HG03432 (cell line): ENCODE data around the gene PCBP3.
"Not testable (repeated sequence)": the region's sequence is repeated elsewhere in the genome, so short reads cannot be mapped to it uniquely, and the experiment has no call there.

ENCODE experiments used
- ATAC-seq: cut with Tn5 transposase; IDR thresholded peaks from one replicate; pipeline ENCODE4 v1.9.1; 2021; ENCODE audit warnings: mild to moderate bottlenecking, moderate library complexity; ENCODE audit not compliant: unreplicated experiment

PCBP3 gene

DNA sequence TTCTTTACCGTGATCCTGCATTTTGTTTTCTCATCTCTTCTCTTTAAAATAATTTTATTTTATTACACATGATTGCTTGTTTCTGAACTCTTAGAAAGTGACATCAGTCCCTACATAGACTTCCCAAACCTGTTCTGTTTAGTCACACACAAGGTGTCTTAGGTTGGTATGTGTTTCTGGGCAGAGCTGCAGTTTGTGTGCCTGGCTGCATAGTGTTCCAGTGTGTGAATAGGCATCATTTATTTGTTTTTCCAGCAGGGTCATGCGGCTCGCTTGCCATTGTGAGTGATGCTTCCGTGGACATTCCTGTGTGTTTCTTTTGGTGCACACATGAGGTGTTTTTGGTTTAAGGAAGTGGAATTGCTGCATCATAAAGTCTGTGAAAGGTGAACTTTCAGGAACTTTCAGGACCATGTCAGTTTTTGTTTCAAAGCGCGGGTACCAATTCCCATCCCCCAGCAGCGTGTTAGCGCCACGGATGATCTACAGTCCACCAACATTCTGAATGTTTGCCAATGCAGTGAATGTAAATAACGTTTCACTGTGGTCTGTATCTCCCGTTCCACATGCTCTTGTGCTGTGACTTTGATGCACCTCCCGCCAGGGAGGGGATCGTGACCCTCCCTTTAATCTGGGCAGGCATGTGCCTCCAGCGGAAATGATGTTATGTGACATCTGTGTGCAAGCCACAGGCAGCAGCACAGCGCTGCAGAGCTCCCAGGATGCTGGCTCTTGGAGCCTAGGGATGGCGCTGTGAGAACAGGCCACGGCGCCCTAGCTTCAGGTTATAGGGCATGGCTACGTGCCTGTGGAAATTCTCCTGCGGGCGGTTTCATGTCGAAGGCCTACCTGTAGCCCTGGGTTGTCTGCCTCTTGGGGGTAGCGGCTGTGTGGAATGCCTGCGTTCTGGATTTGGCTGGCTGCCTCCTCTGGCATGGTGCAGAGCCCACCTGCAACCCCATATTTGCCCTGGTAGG is 193.5 kb downstream of the PCBP3 start:
- no peak for ATAC-seq

DNA sequence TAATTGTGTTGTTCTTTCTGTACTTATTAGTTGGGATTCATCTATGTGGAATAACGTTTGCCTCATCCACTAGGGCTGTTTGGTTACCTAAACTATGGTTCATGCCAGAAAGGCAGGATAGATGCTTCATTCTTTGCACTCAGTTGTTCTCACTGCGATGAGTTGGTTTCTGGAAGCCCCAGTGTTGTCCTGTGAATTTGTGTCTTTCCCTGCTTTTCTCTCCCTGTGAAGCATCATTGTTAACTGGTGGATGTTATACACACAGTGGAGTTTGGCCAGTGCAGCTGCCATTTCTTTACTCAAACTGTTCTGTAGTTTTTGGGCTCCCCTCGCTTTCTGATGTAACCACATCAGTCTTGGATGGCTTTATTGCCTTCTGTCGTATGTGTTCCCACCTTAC is 194.4 kb downstream of the PCBP3 start:
- ATAC-seq, result no peak

DNA sequence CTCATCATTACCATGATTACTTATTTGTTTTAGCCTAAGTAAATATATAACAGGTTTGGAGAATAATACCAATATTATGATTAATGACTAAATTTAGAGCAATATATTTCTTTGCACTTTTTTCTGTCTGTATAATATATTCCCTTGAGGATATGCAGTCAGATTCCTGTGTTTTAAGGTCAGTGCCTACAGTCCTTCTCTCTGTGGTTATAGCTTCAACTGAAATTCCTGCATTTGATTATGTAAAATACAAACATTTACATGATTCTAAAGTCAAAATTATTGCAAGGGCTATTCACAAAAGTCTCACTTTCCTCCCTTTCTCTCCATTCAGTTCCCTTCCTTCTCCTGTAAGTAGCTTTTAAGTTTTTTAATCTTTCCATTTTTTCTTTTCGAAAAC is 195.1 kb downstream of the PCBP3 start:
- ATAC-seq, result no peak

DNA sequence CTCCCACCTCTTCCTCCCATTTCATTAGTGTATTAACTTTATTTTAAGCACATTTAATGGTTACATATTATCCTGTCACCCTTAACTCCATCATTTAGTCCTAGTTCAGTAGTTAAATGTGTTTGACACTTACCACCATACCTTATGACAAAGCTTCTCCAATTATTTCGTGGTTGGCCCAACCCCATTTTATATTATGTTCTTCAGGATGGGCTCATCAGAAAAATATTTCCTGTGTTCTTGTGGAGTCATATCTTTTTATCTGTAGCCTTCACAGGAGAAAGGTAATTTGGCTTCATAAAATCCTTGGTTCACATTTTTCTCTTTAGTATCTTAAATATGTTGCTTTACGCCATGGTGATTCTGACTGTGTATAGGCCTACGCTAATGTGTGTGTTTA is 195.7 kb downstream of the PCBP3 start:
- no peak for ATAC-seq

DNA sequence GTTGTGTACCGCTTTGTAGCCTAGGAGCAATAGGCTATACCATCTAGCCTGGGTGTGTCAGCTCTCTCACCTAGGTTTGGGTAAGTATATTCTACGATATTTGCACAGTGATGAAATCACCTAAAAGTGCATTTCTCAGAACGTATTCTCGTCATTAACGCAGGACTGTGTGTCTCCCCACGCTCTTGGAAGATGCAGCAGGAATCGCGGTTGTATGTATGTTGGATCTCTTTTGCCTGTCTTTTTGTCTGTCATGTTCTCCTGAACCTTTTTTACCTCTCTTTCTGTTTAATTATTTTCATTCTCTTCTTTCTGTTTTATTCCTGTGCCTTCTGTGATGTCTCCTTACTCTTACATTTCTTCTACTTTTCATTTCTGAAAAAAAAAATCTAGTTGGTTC is 197.5 kb downstream of the PCBP3 start:
- ATAC-seq, result no peak

DNA sequence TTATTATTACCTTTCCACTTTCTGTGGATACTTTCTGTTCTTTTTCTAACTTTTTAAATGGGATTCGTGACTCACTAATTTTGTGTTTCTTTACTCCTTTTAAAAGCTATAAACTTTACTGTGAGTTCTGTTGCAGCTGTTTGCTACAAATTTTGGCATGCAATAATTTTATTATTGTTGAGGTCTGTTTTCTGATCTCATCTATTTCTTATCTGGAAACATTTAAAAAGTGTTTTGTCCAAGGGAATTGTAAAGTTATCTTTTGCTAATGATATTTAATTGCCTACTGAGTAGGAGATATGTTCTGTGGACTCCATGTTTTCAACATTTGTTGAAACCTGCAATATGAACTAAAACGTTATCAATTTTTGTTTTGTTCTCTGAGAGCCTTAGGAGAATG is 199.9 kb downstream of the PCBP3 start:
- ATAC-seq, result no peak

DNA sequence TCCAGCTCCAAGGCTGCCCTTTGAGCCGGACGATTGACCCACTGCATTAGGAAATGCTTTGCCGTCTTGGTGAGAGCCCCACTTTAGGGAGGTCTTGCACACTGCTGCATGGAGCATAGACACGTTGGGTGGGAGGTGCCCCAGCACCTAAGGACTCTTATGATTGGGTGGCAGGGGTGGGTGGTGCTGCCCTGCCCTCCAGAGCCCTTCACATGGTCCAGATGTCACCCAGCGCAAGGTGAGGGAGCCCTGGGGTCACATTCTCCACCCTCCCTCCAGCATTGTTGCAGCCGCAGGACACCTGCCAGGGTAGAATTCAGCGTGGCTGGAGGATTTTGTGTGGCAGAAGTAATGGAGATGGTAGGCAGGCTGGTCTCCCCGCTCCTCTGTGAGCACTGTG is 200.7 kb downstream of the PCBP3 start:
- ATAC-seq, result no peak

DNA sequence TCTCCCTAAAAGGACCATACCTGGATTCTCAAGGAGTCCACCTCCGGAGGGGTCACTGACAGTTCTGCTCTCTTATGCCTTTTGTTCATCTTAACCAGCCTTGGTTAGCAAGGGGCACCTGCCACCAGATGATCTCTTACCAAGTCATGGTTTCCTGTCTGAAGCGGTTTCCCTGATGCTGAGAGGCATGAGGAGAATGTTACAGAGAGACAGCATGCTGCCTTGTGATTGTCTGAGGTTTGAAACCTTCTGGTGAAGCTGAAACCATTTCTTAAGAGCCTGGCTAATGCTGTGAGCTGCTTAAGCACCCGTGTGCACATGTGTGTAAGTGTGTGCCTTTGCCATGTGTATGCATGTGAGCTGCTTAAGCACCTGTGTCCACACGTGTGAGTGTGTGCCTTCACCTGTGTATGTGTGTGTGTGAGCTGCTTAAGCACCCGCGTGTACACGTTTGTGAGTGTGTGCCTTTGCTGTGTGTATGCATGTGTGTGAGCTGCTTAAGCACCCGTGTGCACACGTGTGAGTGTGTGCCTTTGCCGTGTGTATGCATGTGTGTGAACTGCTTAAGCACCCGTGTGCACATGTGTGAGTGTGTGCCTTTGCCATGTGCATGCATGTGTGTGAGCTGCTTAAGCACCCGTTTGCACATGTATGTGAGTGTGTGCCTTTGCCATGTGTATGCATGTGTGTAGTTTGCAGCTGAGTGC is 201.7 kb downstream of the PCBP3 start:
- ATAC-seq, result no peak

DNA sequence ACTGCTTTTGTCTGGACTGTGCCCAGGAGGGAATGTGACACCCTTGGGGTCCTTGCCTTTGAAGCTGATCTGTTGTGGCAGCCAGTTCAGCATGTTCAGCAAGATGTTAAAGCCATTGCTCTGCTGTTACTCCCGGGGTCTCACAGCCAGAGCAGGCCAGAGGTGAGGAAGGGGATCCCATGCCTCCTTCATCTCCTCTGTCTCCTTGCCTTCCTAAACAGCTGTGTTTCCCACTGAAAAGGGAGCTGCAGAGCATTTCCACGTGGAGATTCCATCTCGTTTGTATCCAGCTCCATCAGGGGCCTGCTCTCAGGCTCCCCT is 202.2 kb downstream of the PCBP3 start:
- ATAC-seq, result no peak

DNA sequence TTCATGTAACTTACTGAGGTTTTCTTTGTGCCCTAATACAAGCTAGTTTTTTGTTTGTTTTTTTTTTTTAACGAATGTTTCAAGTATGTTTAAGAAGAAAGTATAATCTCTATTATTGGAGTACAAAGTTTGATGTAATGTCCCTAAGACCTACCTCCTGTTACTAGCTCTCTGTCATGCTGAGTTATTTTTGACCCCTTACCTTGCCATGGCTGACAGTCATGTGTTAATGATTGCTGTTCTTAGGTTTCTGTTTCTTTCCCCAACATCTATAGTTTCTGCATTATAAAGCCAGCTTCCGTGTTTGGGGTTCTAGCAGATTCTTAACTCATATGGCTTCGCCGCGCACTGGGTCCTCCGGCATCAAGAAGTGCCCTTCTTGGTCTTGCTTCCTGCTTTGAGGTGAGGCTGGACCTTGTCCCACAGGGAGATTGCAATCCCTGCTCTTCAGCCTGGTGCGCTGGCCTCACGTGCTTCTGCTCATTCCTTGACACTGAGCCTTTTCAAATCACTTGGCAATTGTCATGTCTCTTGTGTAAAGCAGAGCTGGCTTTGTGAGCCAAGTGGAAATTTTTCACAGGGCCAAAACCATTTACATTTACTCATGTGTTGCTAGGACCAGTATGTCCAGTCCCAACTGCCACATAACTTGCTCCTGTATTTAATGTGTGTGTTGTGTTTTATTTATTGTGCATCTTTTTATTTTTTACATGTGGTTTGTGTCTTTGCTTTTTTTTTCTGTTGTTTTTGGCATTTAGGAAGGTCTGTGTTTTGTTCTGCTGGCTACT is 203.0 kb downstream of the PCBP3 start:
- no peak for ATAC-seq

DNA sequence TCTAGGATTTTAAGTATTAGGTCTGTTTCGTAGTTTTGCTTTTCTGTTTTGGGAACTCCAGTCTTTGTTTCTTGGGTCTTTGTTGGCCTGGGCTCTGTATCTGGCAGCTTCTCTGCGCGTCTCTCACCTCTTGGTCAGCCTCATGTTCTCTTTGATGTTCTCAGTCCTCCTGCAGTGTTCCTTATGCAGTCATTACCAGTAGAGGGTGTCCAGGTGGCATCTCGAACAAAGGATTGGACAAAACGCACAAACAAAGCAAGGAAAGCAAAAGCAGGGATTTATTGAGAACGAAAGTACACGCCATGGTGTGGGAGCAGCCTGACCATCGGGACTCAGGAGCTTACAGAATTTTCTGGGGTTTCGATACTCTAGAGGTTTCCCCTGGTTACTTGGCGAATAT is 204.3 kb downstream of the PCBP3 start:
- no peak for ATAC-seq

DNA sequence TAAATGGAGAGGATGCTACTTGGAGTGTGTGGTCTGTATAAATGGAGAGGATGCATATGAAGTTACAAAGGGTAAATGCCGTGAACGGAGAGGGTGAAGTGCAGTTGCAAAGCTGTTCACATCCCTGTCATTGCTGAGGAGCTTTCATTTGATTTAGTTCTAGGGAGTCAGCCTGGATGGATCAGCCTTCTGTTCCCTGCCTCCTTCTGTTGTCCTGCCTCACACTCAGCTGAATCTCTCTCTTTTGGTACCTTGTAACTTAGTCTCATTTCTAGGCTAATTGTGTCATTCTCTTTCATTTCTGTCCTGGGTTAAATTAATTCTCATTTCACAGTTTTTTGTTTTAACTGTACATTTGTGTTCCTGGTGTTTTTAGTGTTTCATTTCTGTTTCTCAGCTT is 204.8 kb downstream of the PCBP3 start:
- no peak for ATAC-seq

DNA sequence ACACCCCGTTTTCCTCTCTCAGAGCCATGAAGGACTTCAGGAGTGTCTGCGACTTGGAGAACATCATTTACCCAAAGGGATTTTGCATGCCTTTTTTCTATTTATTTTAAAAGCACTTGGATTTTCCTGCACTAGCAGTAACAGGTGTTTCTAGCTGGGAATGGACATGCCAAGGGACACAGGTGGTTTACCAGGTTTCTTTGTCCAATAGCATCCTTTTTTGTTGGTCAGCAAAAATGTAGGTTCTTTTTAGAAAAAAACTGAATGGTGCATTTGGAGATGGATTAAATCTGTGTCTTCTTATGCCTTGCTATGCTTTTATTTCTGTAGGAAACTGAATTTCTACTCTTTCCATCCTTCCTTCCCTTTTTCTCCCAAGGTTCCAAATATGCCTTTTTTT is 205.3 kb downstream of the PCBP3 start:
- no peak for ATAC-seq

DNA sequence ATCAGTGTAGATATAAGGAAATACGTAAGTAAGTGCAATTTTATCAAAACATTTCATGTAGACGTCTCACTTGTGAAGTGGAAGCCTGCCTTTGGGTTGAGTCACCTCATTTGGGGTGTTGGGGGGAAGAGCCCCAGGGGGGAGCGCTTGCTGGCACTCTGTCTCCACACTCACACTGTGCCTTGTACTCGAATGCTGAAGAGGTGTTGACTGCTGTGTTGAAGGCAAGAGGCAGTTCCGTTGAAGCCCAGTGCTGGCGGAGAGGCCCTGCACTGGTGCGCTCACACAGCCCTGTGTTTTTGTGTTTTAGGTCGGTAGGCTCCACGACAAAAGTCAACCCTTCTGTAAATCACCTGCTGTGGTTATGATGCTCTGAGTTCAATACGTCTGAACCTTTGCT is 206.1 kb downstream of the PCBP3 start:
- ATAC-seq, result no peak

DNA sequence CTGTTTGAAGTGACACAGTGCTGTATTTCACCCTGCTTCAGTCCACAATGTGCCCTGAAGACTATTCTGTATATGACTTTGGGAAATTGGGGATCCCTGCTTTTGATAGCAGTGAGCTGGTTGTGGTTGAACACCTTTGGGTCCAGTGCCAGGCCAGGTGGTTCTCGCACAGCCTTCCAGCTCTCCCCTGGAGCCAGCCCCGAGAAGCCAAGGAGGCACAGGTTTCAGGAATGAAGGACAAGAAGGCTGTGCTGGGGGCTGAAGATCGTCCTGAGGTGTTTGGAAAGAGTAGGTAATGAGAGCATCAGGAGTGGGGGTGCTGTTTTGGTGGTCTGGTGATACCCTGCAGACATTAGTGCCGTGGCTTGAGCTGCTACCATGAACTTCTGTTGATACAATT is 206.7 kb downstream of the PCBP3 start:
- ATAC-seq, result no peak

DNA sequence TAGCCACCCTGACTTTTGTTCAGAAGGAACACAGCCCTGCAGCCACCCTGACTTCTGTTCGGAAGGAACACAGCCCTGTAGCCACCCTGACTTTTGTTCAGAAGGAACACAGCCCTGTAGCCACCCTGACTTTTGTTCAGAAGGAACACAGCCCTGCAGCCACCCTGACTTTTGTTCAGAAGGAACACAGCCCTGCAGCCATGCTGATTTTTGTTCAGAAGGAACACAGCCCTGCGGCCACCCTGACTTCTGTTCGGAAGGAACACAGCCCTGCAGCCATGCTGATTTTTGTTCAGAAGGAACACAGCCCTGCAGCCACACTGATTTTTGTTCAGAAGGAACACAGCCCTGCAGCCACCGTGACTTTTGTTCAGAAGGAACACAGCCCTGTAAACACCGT is 208.9 kb downstream of the PCBP3 start:
- ATAC-seq, result not testable (repeated sequence)

DNA sequence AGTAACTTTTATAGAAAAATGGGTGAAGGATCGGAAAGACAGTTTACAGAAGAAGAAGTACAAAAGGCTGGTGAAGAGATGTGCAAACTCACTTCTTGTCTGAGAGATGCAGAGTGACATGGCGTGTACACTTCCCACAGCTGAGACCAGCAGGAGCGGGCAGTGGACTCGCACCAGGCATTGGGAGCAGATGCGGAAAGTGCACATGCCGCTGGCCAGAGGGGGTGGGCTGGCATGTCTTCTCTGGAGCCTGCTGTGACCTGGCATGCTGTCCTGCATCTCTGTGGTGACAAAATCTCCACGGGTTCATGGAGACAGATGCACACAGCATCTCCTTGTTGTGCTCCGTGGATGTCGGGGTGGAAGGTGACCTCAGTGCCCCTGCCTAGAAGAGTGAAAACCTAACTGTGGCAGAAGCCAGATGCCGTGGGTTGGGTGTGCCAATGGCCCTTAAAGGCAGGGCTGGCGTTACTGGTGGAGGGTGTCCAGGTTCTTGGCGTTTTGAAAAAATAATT is 209.4 kb downstream of the PCBP3 start:
- no peak for ATAC-seq

DNA sequence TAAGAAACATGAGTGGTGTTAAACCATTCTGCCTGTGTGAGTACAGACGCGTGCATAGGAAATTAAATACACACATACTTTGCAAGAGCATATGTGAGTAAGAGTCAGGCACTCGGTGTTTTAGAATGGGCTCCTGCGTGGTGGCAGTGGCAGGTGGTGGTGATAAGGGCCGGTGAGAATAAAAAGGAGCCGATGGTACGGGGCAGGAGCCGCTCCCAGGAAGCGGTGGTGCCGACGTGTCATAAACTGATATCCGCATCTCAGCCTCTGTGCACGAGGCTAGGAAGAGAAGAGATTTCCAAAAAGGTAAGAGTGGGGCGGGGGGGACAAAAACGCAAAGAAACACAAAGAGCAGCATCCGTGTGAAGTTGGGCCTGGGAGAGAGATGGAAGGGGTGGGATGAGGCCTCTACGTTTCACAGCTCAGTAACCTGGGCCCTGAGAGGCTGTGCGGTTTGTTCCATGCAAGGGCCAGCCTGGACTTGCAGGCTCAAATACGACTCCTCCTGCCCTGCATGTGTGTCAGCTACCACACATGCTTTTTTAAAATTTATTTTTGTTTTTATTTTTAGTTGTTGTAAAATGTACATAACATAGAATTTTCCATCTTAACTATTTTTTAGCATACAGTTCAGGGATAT is 210.3 kb downstream of the PCBP3 start:
- ATAC-seq, result no peak

DNA sequence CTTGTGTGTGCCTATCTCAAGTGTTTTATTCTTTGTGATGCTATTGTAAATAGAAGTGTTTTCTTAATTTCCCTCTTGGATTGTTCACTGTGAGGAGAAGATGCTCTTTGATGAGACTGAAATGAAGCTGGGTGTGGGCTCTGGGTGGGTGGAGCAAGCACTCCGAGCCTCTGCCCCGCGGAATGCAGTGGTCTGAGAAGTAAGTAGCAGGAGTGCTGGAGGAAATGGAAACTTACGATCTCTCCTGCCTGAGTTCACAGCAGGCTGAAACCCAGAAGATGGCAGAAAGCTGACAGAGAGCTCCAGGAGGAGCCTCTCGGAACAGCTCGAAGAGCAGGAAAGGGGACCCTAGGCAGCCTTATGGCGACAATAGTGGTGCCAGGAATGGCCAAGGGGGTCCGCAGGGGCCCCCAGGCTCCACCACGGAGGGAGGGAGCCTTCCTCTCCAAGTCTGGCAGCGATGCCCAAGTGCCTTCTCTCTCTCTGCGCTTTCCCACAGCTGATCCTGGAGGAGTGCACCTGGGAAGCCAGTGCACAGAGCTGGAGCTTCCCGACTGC is 211.2 kb downstream of the PCBP3 start:
- no peak for ATAC-seq

DNA sequence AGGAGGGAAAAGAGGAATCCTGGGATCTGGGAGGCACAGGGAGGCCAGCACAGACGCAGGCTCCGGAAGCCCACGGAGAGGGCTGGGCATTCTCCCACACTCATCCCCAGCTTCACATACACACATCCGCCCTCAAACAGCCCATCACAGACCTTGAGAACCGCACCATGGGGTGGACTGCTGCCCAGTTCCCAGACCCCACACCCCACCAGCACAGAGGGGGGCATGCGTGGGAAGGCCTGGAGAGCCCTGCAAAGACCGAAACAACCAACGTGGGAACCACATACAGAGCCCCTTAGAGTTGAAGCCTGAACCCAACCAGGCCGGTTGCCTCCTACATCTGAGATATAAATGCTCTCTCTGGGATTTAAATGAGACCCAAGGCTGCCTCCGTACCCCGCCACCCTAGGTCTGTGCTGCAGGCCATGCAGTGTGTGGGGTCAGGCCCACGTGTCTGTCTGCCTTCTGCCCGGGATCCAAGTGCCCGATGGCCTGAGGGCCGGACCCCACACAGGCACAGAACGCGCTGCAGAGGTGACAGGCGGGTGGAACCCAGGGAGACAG is 211.8 kb downstream of the PCBP3 start:
- no peak for ATAC-seq
